ENCODE data around the gene TRIOBP.

TRIOBP gene

GRCh38 chr22:37733625-37734401 is 37.0 kb downstream of the TRIOBP start:
- no peak for DNase-seq

GRCh38 chr22:37734402-37734700 is 37.5 kb downstream of the TRIOBP start:
- no peak for DNase-seq

DNA sequence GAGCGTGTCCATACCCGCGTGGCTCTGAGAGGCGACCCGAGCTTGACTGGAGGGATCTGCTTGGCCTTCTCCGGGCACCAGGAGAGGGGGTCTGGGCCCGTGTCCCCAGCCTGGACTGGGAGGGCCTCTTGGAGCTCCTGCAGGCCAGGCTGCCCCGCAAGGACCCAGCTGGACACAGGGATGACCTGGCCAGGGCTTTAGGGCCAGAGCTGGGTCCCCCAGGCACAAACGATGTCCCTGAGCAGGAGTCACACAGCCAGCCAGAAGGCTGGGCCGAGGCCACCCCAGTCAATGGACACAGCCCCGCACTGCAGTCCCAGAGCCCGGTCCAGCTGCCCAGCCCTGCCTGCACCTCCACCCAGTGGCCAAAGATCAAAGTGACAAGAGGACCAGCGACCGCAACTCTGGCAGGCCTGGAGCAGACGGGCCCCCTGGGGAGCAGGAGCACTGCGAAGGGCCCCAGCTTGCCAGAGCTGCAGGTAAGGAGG is 38.2 kb downstream of the TRIOBP start:
- DNase-seq = no peak

- DNase-seq = no peak
These were observed 42.2 kb downstream of the TRIOBP start for GRCh38 chr22:37739035-37739434.

DNA sequence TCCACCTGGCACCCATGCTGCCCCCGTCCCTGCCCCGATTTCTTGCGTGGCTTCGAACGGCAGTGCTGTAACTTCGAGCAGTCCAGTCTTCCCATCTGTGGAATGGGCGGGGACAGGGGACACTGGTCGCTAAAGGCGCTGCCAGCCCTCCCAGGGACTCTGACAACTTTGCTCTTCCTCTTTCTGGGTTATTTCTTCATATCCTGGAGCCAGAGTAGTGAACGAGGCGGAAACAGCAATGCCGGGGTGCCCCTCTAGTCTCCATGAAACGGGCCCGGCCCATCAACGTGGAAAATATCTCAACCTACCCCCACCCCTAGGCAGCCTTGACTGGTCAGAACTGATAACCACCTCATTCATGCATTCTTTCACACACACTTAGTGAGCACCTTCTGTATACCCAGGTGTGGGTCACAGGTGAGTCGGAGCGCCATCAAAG is 42.8 kb downstream of the TRIOBP start:
- DNase-seq = no peak

DNA sequence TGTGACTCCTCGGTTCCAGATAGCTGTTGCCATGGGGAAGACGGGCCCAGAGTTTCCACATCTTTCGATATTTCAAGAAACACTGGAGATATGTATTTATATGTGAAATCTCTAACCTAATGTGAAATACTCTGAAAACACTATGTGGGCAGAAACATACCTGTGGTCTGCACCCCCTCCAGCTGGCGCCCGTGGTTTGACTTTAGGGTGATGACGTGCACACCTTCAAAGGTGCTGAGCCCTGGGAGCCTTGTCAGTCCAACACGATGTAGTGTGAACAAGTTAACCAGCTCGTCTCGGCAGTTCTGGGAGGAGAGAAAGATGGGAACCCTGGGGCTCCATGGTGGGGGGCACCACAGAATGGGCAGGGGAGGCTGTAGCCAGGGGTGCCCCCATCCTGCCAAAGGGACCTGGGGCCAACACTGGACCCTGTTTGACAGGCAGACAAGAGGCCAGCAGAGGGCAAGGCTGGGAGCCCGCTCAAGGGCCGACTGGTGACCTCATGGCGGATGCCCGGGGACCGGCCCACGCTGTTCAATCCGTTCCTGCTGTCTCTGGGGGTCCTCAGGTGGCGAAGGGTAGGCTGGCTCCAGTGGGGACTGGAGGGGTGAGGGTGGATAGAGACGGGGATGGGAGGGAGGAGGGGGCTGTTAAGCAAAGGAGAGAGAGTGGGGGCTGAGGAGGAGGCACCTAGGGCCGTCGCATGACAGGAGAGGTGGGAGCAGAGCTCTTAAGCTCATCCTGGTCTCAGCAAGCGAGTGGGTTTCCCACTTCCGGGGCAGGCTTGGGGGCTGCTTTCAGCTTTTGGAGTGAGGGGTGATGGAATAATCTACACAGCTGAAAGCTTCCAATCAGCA is 43.8 kb downstream of the TRIOBP start:
- DNase-seq = no peak

DNA sequence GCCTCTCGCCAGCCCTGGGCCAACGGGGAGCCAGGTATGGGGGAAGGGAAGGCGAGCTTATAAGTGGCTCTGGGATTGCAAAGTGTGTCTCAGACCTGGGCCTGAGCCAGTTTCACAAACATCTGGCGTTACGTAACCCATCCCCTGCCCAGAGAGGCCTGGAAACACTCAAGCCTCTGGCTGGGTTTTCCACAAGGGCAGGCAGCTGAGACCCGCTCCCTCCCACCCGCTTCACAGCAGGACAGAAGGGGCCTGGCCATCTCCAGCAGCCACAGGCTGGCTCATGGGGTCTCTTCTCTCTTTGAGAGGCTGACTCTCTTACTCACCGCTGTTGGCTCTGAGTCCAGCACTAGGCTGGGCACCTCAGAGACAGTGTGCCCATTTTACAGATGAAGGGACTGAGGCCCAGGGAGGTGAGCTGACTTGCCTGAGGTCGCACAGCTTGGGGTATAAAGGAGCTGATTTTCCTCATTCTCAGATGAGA is 44.5 kb downstream of the TRIOBP start:
- no peak for DNase-seq

- DNase-seq = no peak
These were observed 45.7 kb downstream of the TRIOBP start for GRCh38 chr22:37742376-37743171.

- no peak for DNase-seq
These were observed 47.7 kb downstream of the TRIOBP start for GRCh38 chr22:37744589-37744988.

DNA sequence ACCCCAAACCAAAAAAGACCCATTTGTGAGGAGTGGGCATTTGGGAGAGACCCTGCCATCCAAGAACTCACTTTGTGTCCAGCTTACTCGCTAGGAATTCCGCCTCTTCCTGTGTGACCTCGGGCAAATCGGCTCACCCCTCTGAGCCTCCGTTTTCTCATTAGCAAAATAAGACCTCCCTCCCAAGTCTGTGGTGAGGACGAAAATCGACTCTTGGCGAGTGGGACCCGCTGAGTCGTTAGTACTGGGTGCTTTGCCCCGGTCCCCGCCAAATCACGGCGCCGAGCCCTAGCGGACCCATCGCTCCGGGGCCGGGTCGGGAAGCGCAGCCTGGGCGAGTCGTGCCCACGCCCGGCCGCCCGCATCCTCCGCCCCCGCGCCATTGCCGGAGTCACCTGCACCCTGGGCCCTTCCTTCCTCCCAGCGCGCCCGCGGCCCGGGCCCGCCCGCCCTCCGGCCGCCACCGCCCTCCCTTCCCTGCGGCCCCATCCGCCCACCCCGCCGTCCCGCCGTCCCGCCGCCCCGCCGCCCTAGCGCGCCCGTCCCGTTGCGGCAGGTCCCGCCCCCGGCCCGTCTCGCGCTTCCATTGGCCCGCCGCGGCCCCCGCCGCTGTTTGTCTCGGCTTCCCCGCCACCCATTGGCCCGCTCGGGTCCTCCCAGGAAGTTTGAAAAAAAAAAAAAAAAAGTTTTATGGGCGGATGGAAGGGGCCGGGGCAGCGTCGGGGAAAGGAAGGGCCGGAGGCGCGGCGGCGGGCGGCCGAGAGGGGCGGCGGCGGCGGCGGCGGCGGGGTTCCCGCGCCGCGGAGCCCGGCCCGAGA is 48.9 kb downstream of the TRIOBP start:
- peak; percentile 90 for DNase-seq

- DNase-seq = no peak
These were observed 49.7 kb downstream of the TRIOBP start for GRCh38 chr22:37746366-37747079.

DNA sequence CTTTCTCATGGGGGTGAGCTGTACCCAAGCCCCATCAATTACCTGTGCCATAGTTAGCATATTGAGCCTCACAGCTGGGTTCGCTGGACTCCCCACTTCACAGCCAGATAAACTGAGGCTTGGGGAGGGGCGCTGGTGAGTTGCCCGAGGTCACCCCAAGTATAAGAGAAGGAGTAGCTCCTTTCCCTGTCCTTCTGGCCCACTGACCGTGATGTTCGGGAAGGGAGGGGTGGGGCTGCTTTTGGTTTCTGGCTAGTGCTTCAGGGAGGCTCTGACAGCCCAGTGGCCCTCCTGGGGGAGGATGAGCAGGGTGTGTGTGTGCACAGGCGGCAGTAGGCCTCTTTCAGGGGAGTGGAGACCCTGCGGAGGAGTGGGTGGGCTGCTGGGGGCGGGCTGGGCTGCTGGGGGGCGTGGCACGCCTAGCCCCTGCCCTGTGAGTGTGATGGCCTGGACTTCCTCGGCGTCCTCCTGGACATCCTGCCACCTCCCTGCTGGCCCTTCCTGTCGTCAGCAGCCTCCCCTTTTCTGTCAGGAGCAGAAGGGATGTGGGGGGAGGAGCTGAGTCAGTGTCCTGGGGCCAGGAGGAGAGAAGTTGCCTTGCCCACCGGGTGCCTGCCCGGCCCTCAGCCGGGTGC is 50.3 kb downstream of the TRIOBP start:
- DNase-seq = no peak

DNA sequence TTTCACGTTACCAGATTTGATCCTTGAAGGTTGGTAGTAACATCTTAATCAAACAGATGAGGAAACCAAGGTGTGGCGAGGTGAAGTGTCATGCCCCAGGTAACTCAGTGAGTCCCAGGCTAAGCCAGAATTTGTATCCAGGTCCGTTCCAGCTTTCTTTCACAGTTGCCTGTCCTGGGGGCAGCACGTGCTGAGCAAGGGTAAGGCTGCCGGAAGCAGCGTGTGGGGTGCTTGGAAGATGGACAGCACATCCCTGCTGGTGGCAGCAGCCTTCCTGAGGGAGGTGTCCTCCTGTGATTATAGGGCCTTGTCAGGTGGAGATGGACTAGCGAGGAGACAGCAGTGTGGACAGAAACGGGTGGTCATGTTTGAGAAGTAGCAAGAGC is 50.9 kb downstream of the TRIOBP start:
- DNase-seq = no peak

GRCh38 chr22:37748659-37749058 is 51.8 kb downstream of the TRIOBP start:
- DNase-seq = no peak

- no peak for DNase-seq
These were observed 52.4 kb downstream of the TRIOBP start for GRCh38 chr22:37749226-37749625.

- no peak for DNase-seq
These were observed 53.2 kb downstream of the TRIOBP start for GRCh38 chr22:37749831-37750595.

DNA sequence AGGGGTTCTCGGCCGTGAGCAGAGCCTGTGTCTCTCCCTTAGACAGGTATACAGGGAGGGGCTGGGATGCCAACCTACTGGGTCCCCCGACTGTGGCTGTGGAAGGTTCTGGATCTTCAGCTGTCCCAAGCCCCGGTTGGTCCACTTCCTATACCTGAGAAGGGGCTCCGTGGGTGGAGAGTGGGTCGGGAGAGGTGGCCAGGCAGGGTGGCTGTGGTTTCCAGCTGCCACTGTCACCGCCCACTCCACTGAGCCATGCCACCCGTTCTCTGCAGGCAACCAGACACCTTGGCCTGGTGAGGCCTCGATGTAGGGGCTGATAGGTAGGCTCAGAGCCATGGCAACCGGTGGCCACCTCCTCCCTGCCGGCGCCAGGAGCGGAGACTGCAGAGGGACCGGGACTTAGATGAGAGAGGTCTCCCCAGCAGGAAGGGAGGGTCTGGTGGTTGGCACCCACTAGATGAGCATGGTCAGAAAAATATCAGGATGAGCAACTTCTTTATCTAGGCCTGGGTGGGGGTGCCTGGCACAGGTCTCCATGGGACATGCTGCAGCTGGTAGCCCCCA is 53.8 kb downstream of the TRIOBP start:
- no peak for DNase-seq

DNA sequence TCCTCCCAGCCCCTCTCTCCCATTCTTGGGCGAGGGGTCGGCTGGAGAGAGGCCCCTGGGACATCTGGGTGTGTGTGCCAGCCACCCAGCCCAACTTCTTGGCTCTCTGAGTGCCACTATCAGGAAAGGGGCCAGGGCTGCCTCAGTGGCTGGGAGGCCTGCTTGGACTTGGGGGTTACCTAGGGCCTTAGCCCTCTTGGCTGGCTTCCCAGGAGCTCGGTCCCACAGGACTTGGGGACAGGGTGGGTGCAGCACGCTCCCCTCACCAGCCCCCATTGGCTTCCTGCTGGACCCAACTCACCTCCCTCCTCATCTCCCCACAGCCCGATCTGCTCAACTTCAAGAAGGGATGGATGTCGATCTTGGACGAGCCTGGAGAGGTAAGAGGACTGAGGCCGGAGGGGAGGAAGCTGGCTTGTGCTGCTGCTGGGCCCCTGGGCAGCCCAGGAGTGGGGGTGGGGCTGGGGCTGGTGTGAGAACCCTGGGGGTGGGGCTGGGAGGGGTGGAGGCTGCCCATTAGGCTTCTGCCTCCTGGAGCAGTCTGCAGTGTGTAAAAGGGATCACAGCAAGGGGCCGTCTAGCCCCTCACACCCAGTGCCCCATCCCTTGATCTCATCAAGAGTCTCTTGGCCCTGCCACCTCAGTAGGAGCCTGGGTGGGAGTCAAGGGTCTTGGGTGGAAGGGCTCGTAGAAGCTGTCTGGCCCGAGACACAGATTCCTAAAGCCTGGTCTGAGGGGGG is 54.8 kb downstream of the TRIOBP start:
- no peak for DNase-seq

Measured in activated CD4-positive, alpha-beta T cell treated with anti-CD3 and anti-CD28 coated beads, Interleukin-2, amount 50 U/mL, for 16 hours (primary cell).